GM20000 (cell line): Measurements from ENCODE around the gene PLEKHG5.

ENCODE experiments used
- DNase-seq: peaks from one replicate; pipeline ENCODE4 v3.0.0; 2012; ENCODE audit warnings: low spot score
- CTCF ChIP-seq: IDR thresholded peaks from 2 replicates; pipeline ENCODE4 v1.5.1; 2012; ENCODE audit warnings: mild to moderate bottlenecking, control low read depth; ENCODE audit errors: extremely low read depth, missing control alignments

PLEKHG5 gene

GRCh38 chr1:6483017-6483760, 8.3 kb downstream of the PLEKHG5 start:
- no peak for TF ChIP-seq CTCF

GRCh38 chr1:6481820-6482219, 9.6 kb downstream of the PLEKHG5 start:
- DNase-seq = no peak
- TF ChIP-seq CTCF = no peak

More at GRCh38 chr1:6483017-6483760, 8.3 kb downstream of the PLEKHG5 start:
- DNase-seq = no peak

- TF ChIP-seq CTCF = no peak
- no peak for DNase-seq
These were observed 14.2 kb downstream of the PLEKHG5 start for GRCh38 chr1:6477039-6477820.

GRCh38 chr1:6476483-6476882, 15.0 kb downstream of the PLEKHG5 start:
- no peak for DNase-seq
- TF ChIP-seq CTCF = no peak

- DNase-seq = peak; percentile 92
- TF ChIP-seq CTCF = peak; percentile 98
These were observed 15.9 kb downstream of the PLEKHG5 start for GRCh38 chr1:6475381-6476133.

- DNase-seq = no peak
- TF ChIP-seq CTCF = no peak
These were observed 16.6 kb downstream of the PLEKHG5 start for GRCh38 chr1:6474815-6475282.
